Stimulated activated CD4-positive, alpha-beta T cell treated with anti-CD3 and anti-CD28 coated beads, TNF-alpha, amount 100 ng/mL, for 24 hours (primary cell): ENCODE measurements around the gene NKAIN4.

ENCODE experiments used
- DNase-seq, 3 experiments: peaks; one replicate each; pipeline ENCODE4 v3.0.0-alpha.2; 2020; ENCODE audit warnings: low read depth in 3 of 3

NKAIN4 gene

GRCh38 chr20:63254232-63254605 lies at the start of gene NKAIN4:
Gene NKAIN4 (minus strand): TSS chr20:63254463. CDS start chr20:63254450, 13 bp downstream.
- DNase-seq = no peak

GRCh38 chr20:63303095-63303666 lies 48.9 kb upstream of the NKAIN4 start:
- no peak for DNase-seq

- DNase-seq = no peak
Measured at GRCh38 chr20:63301671-63302070, 47.4 kb upstream of the NKAIN4 start.

GRCh38 chr20:63298731-63299312 lies 44.6 kb upstream of the NKAIN4 start:
- DNase-seq = no peak

- no peak for DNase-seq
Measured at GRCh38 chr20:63297796-63298572, 43.7 kb upstream of the NKAIN4 start.

- no peak for DNase-seq
Measured at GRCh38 chr20:63297371-63297781, 43.1 kb upstream of the NKAIN4 start.

GRCh38 chr20:63296531-63297299 lies 42.5 kb upstream of the NKAIN4 start:
- no peak for DNase-seq

- no peak for DNase-seq
Measured at GRCh38 chr20:63295846-63296245, 41.6 kb upstream of the NKAIN4 start.

- no peak for DNase-seq
Measured at GRCh38 chr20:63295422-63295821, 41.2 kb upstream of the NKAIN4 start.

GRCh38 chr20:63295018-63295417 lies 40.8 kb upstream of the NKAIN4 start:
- DNase-seq = no peak

- DNase-seq = no peak
Measured at GRCh38 chr20:63294536-63294900, 40.3 kb upstream of the NKAIN4 start.

GRCh38 chr20:63293871-63294535 lies 39.7 kb upstream of the NKAIN4 start:
- no peak for DNase-seq

GRCh38 chr20:63293456-63293855 lies 39.2 kb upstream of the NKAIN4 start:
- DNase-seq = no peak

- DNase-seq = no peak
Measured at GRCh38 chr20:63292904-63293303, 38.6 kb upstream of the NKAIN4 start, which contains the start of gene COL20A1. Gene COL20A1 (plus strand): TSS chr20:63293186. CDS start chr20:63295108, 1,922 bp downstream.

- DNase-seq = no peak
Measured at GRCh38 chr20:63292292-63292701, 38.0 kb upstream of the NKAIN4 start.

GRCh38 chr20:63291811-63292210 lies 37.5 kb upstream of the NKAIN4 start:
- DNase-seq = no peak

GRCh38 chr20:63290677-63291472 lies 36.6 kb upstream of the NKAIN4 start:
- peak; percentile 26 to 62 (median 38) for DNase-seq

- no peak for DNase-seq
Measured at GRCh38 chr20:63290136-63290676, 35.9 kb upstream of the NKAIN4 start.

GRCh38 chr20:63289311-63290135 lies 35.3 kb upstream of the NKAIN4 start:
- DNase-seq = no peak
